GM19351 (cell line): ENCODE measurements around the gene KCNK1.

Source experiments
- ATAC-seq: cut with Tn5 transposase; IDR thresholded peaks from one replicate; pipeline ENCODE4 v1.9.1; 2021; ENCODE audit warnings: mild to moderate bottlenecking, moderate library complexity; ENCODE audit not compliant: unreplicated experiment

The KCNK1 gene

GRCh38 chr1:233695901-233696300 lies 82.0 kb downstream of the KCNK1 start:
- ATAC-seq: peak; percentile 60

- ATAC-seq: no peak
These were observed 86.4 kb downstream of the KCNK1 start for GRCh38 chr1:233700338-233700737.

- no peak for ATAC-seq
These were observed 90.4 kb downstream of the KCNK1 start for GRCh38 chr1:233704170-233704897.

GRCh38 chr1:233704898-233705723 lies 91.2 kb downstream of the KCNK1 start:
- no peak for ATAC-seq

- no peak for ATAC-seq
These were observed 93.4 kb downstream of the KCNK1 start for GRCh38 chr1:233707153-233707879.

GRCh38 chr1:233707880-233708815 lies 94.2 kb downstream of the KCNK1 start:
- ATAC-seq: no peak

- no peak for ATAC-seq
These were observed 96.1 kb downstream of the KCNK1 start for GRCh38 chr1:233710031-233710430.

- no peak for ATAC-seq
These were observed 96.6 kb downstream of the KCNK1 start for GRCh38 chr1:233710507-233710906.

- no peak for ATAC-seq
These were observed 100.8 kb downstream of the KCNK1 start for GRCh38 chr1:233714631-233715217.

- ATAC-seq: no peak
These were observed 104.2 kb downstream of the KCNK1 start for GRCh38 chr1:233718057-233718456.

- no peak for ATAC-seq
These were observed 105.9 kb downstream of the KCNK1 start for GRCh38 chr1:233719655-233720341.

GRCh38 chr1:233721004-233721595 lies 107.2 kb downstream of the KCNK1 start:
- ATAC-seq: peak; percentile 69
